Panc1 (cell line): ENCODE data around the gene RPUSD4. TPM values are rescaled to one million over a fixed set of nuclear protein-coding genes. Genes with fewer than 3 reads are reported as not detected.

ENCODE experiments used
- ATAC-seq: fragments of 200-7000 bp; cut with Tn5 transposase; 2 replicates; pipeline ENCODE4 v1.9.1; 2020; ENCODE audit warnings: mild to moderate bottlenecking, moderate library complexity
- BruUV-seq: library from RNA; stranded (reverse); fragments of 400-500 nt; replicated peaks from 2 replicates; lab custom pipeline; 2021; lab: Mats Ljungman, UMichigan
- CTCF ChIA-PET: fragments of 300-600 bp; sonication (Branson Sonifier 250); formaldehyde crosslinking; loops from one replicate; lab custom pipeline; 2022; ENCODE audit warnings: antibody characterized with exemption; lab: Charles Lee
- POLR2A ChIA-PET: fragments of 300-600 bp; sonication (Branson Sonifier 250); formaldehyde crosslinking; loops from one replicate; lab custom pipeline; 2022; ENCODE audit warnings: antibody characterized with exemption; lab: Charles Lee
- DNase-seq: peaks from one replicate; pipeline ENCODE4 v3.0.0-alpha.2; 2010; ENCODE audit warnings: low read depth, low spot score
- H3K27ac ChIP-seq: 2 replicates; pipeline ENCODE4 v1.5.1; 2011; ENCODE audit warnings: mild to moderate bottlenecking, low read length, inconsistent platforms
- H3K27me3 ChIP-seq: fragments of 200-500 bp; sonication (Bioruptor generic); 2 replicates; pipeline ENCODE4 v1.6.0; 2014; ENCODE audit warnings: low read length, inconsistent platforms; ENCODE audit not compliant: control insufficient read depth, insufficient read depth
- H3K36me3 ChIP-seq: fragments of 200-500 bp; sonication (Bioruptor generic); 2 replicates; pipeline ENCODE4 v1.5.1; 2014; ENCODE audit warnings: inconsistent platforms, mild to moderate bottlenecking, low read length, moderate library complexity; ENCODE audit not compliant: control insufficient read depth, insufficient read depth
- H3K4me1 ChIP-seq: 2 replicates; pipeline ENCODE4 v1.5.1; 2011; ENCODE audit warnings: inconsistent platforms, mild to moderate bottlenecking, low read length, moderate library complexity; ENCODE audit not compliant: control insufficient read depth, insufficient read depth
- H3K4me3 ChIP-seq, 2 experiments: 2 replicates each; pipeline ENCODE4 v1.5.1; 2011 to 2012; ENCODE audit warnings: low read depth in 2 of 2, low read length in 2 of 2, mild to moderate bottlenecking in 2 of 2, inconsistent platforms in 1 of 2, moderate library complexity in 1 of 2
- H3K9me3 ChIP-seq: fragments of 200-500 bp; sonication (Bioruptor generic); 2 replicates; pipeline ENCODE4 v1.5.1; 2014; ENCODE audit warnings: low read depth, mild to moderate bottlenecking, inconsistent platforms, low read length, moderate library complexity; ENCODE audit not compliant: control insufficient read depth, insufficient read depth
- CTCF ChIP-seq: fragments of 450-650 bp; IDR thresholded peaks from 2 replicates; pipeline ENCODE4 v1.5.1; 2017; ENCODE audit warnings: mild to moderate bottlenecking
- POLR2AphosphoS5 ChIP-seq: IDR thresholded peaks from 2 replicates; pipeline ENCODE4 v1.6.1; 2012; ENCODE audit warnings: mild to moderate bottlenecking, low read depth, low read length, moderate library complexity
- REST ChIP-seq, 2 experiments: IDR thresholded peaks; 2 replicates each; pipeline ENCODE4 v1.6.1; 2011 to 2012; ENCODE audit warnings: low read depth in 2 of 2, control low read depth in 1 of 2, low read length in 1 of 2, mild to moderate bottlenecking in 1 of 2, moderate library complexity in 1 of 2; ENCODE audit not compliant: insufficient read depth in 1 of 2
- SIN3A ChIP-seq: IDR thresholded peaks from 2 replicates; pipeline ENCODE4 v1.6.1; 2012; ENCODE audit warnings: low read depth, mild to moderate bottlenecking, low read length, moderate library complexity, borderline replicate concordance; ENCODE audit not compliant: insufficient read depth
- TCF7L2 ChIP-seq: IDR thresholded peaks from 2 replicates; pipeline ENCODE4 v1.6.1; 2011; ENCODE audit warnings: mild to moderate bottlenecking, low read depth, low read length, inconsistent platforms
- in situ Hi-C: cut with HindIII; loops from 2 replicates; pipeline ENCODE4 v1.10.0; 2016; ENCODE audit warnings: low sequenced_read_pairs, low pct_unique_long_range_greater_than_20kb
- intact Hi-C: fragments of 100-400 bp; cut with micrococcal nuclease; formaldehyde crosslinking; loops from one replicate; pipeline ENCODE4 v1.10.0; 2022; ENCODE audit not compliant: unreplicated experiment
- total RNA-seq: library from RNA; stranded (reverse); gene quantifications from one replicate; pipeline ENCODE4 v1.2.1, GENCODE V29; 2021; ENCODE audit not compliant: unreplicated experiment

Gene RPUSD4
- total RNA-seq, 1 experiment from 2014 or later, result 52.3 TPM

- no peaks in the 10 kb centered on the region for H3K9me3 ChIP-seq
- TF ChIP-seq SIN3A (no peak), CTCF (no peak), POLR2AphosphoS5 (no peak), TCF7L2 (no peak), REST (IDR thresholded peaks at IDR 0.05; ENCODE audit: insufficient read depth in 1 of 2, low read depth in 2 of 2, low read length in 1 of 2) (no peak)
- H3K27ac ChIP-seq, result no peak overlapping the region
- ATAC-seq (no peak), DNase-seq (no peak)
- in situ Hi-C loops, result no loop called here
- no TSS peak for BruUV-seq
- ChIA-PET CTCF (no interaction called here), POLR2A (no interaction called here)
- intact Hi-C loops, result no loop called here
- H3K4me3 ChIP-seq, result no peak overlapping the region
- no peaks in the 10 kb centered on the region for H3K27me3 ChIP-seq
- no peaks in the 10 kb centered on the region for H3K36me3 ChIP-seq
- H3K4me1 ChIP-seq, result no peaks in the 10 kb centered on the region
These were observed 29.3 kb downstream of the RPUSD4 start for GRCh38 chr11:126181939-126182730.

- TF ChIP-seq SIN3A (no peak), POLR2AphosphoS5 (no peak), REST (IDR thresholded peaks at IDR 0.05; ENCODE audit: insufficient read depth in 1 of 2, low read depth in 2 of 2, low read length in 1 of 2) (no peak), CTCF (no peak), TCF7L2 (no peak)
- no peak overlapping the region for H3K27ac ChIP-seq
- no peaks in the 10 kb centered on the region for H3K9me3 ChIP-seq
- no peaks in the 10 kb centered on the region for H3K4me1 ChIP-seq
- ChIA-PET CTCF (no interaction called here), POLR2A (no interaction called here)
- peak; percentile 40; the same call in 1 of the 2 replicates for ATAC-seq
- no peak for DNase-seq
- no TSS peak for BruUV-seq
- H3K36me3 ChIP-seq, result no peaks in the 10 kb centered on the region
- in situ Hi-C loops, result no loop called here
- intact Hi-C loops, result no loop called here
- H3K27me3 ChIP-seq, result no peaks in the 10 kb centered on the region
- H3K4me3 ChIP-seq, result no peak overlapping the region
These were observed 34.5 kb downstream of the RPUSD4 start for GRCh38 chr11:126176853-126177470.
